GM18508 (cell line): Measurements from ENCODE around the gene JRKL.
"Not testable (repeated sequence)": the region's sequence is repeated elsewhere in the genome, so short reads cannot be mapped to it uniquely, and the experiment has no call there.

Experiments
- ATAC-seq: cut with Tn5 transposase; IDR thresholded peaks from one replicate; pipeline ENCODE4 v1.9.1; 2021; ENCODE audit warnings: moderate number of reproducible peaks; ENCODE audit not compliant: insufficient read depth, unreplicated experiment

The JRKL gene

DNA sequence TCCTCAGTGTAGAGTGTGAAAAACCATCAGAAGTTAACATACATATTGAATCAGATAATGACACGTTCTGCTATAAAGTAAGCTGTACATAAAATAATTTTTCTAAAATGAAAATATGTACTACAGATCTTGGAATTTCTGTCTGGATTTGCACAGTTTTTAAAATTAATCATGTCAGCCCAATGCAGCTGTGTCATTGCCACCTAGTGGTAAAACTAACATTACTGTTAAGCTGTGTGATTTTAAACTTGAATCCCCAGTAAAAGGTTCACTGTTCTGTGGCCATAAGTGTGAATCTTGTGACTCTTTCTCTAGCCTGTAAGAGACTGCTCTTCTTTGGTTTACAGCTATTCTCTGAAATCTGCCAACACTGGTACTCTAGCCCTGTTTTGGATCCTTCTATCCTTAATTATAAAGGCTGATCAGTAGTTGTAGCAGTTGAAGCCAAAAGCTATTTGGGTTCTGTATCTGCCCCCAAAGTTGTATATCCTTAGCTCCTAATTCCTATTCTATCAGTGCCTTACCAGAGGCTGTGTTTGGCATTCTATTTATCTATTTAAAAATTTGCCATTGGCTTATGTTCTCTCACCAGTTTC, 4.0 kb downstream of the JRKL start:
- ATAC-seq: no peak

DNA sequence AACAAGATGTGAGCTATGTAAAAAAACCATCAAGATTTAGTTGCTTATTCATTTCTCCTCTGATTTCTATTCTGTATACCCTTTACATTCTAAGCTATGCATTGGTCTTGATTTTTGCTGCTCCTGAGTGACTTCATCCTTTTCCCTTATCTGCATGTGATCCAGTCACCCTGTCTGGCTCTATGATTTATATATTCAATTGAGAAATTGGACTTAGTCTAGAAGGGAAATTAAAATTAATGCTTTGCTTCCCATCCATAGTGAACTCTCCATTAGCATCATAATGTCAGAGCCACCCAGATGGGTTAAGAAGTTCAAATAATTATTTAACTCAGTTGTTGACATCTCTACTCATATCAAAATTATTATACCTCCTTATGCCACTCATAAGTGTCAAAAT, 5.0 kb downstream of the JRKL start:
- no peak for ATAC-seq

DNA sequence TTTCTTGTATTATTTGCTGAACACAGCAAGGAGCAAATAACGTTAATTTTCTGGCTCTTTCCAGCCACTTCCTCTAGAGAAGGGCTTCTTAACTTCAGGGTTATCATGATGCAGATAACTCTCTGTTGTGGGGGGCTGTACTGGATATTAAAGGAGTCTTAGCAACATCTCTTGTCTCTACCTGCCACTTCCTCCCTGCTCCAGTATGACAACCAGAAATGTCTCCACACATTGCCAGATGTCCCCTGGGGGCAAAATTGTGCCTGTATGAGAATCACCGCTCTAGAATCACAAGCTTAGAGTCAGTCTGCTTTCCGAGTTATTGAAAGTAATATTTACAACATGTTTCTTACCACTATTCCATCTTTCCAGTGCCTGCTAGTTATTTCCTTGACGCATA, 6.8 kb downstream of the JRKL start:
- no peak for ATAC-seq

DNA sequence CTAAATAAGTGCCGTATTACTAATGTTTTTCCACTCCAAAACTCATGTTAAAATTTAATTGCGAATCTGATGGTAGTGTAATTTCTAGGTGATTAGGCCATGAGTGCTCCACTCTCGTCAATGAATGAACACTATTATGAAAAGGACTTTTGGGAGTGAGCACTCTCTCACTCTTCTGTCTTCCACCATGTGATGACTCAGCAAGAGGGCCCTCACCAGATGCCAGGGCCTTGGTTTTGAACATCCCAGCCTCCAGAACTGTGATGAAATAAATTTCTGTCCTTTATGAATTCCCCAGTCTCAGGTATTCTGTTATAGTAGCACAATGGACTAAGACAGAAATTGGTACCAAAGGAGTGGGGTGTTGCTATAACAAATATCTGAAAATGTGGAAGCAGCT, 8.1 kb downstream of the JRKL start:
- no peak for ATAC-seq

DNA sequence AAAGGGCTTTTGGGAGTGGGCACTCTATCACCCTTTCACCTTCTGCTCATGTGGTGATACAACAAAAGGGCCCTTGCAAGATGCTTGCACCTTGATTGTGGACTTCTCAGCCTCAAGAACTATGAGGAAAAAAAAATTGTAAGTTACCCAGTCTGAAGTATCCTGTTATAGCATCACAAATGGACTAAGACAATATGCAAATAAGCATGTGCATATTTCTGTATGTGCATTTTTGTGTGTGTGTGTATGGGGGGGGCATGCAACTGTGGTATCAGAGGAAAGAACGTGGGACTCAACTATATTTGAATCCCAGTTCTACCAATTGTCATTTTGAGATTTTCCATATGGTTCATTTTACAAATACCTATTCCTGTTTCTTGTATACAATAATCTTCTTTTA, 10.9 kb downstream of the JRKL start:
- ATAC-seq: no peak

DNA sequence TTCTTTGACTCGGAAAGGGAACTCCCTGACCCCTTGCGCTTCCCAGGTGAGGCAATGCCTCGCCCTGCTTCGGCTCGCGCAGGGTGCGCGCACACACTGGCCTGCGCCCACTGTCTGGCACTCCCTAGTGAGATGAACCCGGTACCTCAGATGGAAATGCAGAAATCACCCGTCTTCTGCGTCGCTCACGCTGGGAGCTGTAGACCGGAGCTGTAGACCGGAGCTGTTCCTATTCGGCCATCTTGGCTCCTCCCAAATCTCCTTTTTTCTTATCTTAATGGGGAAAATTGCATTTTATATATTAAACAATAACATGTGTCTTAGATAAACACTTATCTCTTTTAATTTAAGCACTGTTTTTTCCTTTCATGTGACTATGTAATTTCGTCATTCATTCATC, 21.6 kb downstream of the JRKL start:
- not testable (repeated sequence) for ATAC-seq

DNA sequence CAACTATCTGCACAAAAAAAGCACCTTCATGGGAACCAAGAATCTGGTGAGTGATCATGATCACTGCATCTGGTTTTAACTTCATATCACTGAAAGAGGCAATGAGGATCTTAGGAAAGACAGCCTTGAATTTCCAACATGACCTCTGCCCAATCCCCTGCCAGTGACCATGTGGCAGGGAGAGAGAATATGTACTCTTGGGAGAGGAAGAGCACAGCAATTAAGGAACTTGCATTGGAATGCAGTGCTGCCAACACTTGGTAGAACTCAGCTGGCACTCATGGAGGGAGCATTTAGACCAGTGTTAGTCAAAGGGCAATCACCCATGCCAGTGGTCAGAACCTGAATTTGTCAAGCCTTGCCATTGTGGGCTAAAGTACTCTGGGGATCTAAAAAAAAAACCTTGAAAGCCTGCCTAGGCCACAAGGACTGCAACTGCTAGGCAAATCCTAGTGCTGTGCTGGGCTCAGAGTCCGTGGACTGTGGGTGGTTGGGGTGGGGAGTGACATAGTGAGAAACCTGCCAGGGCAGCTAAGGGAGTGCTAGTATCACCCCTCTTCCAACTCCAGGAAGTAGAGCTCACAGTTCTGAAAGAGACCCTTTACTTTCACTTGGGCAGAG, 23.1 kb downstream of the JRKL start:
- no peak for ATAC-seq

DNA sequence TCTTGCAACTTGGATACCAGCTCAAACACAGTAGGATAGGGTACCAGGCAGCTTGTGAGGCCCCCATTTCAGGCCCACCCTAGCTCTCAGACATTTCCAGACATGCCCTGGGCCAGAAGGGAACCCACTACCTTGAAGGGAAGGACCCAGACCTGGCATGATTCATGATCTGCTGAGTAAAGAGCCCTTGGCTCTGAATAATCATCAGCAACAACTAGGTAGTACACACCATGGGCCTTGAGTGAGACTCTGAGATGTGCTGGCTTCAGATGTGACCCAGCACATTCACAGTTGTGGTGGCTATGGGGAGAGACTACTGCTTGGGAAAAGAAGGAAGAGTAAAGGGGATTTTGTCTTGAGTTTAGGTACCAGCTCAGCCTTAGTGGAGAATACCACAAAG, 23.6 kb downstream of the JRKL start:
- no peak for ATAC-seq

DNA sequence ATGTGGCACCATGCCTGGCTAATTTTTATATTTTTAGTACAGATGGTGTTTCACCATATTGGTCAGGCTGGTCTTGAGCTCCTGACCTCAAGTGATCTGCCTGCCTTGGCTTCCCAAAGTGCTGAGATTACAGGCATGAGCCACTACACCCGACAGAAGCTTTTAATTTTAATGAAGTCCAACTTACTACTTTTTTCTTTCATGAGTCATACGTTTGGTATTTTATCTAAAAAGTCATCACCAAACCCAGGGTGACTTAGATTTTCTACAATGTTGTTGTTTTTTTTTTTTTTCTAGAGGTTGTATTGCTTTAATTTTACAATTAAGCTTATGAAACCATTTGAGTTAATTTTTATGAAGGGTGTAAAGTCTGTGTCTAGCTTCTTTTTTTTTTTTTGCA, 34.9 kb downstream of the JRKL start:
- ATAC-seq: no peak

DNA sequence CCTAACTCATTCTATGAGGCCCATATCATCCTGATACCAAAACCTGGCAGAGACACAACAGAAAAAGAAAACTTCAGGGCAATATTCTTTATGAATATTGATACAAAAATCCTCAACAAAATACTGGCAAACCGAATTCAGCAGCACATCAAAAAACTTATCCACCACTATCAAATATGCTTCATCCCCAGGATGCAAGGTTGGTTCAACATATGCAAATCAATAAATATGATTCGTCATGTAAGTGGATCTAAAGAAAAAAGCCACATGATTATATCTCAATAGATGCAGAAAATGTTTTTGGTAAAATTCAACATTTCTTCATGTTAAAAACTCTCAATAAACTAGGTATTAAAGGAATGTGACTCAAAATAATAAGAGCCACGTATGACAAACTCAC, 40.9 kb downstream of the JRKL start:
- no peak for ATAC-seq

DNA sequence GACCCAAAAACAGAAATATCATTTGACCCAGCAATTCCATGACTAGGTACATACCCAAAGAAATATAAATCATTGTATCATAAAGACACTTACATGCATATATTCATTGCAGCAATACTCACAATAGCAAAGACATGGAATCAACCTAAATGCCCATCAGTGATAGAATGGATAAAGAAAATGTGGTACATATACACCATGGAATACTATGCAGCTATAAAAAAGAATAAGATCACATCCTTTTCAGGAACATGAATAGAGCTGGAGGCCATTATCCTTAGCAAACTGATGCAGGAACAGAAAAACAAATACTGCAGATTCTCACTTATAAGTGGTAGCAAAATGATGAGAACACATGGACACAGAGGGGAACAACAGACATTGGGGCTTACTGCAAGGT, 42.8 kb downstream of the JRKL start:
- ATAC-seq: not testable (repeated sequence)
